DMS153 treated with DMSO at 0.1 percent for 48 hours (cell line): ENCODE measurements around the gene INPP5B.
"Not testable (repeated sequence)": the region's sequence is repeated elsewhere in the genome, so short reads cannot be mapped to it uniquely, and the experiment has no call there.

Experiments
- DNase-seq: peaks from one replicate; lab custom pipeline; 2025; ENCODE audit not compliant: unreplicated experiment; lab: John Stamatoyannopoulos, UW

The INPP5B gene

DNA sequence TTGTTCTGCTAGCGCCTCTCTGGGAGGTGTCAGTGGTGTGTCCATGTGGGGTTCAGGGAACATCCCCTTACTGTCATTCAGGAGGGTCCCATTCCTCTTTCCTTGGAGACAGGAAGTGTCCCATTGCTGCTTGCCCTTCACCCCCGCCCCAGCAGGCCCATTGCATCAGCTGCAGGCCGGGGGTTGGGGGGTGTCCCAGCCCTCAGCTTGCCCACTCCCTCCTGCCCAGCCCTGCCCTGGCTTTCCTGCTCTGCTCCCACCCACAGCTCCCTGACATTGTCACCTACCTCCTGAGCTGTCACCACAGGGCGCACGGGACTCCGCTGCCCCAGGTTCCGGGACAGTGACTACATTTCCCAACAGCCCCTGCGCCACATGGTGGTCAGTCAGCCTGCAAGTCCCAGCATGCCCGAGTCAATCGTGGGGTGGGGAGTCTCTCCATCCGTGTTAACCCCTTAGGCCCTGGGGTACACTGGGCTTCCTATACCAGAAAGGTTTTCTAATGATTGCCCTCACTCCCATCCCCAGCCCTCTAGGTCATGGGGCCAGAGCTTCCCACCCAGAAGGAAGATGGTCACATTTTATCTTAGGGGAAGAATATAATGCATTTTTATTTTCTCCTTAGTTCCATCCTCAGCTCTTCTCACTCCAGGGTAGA, at the start of gene INPP5B:
INPP5B (minus strand) TSS at position 351 of the 658 bp plus-strand sequence. CDS start 745 bp downstream, outside the sequence.
- no peak for DNase-seq

DNA sequence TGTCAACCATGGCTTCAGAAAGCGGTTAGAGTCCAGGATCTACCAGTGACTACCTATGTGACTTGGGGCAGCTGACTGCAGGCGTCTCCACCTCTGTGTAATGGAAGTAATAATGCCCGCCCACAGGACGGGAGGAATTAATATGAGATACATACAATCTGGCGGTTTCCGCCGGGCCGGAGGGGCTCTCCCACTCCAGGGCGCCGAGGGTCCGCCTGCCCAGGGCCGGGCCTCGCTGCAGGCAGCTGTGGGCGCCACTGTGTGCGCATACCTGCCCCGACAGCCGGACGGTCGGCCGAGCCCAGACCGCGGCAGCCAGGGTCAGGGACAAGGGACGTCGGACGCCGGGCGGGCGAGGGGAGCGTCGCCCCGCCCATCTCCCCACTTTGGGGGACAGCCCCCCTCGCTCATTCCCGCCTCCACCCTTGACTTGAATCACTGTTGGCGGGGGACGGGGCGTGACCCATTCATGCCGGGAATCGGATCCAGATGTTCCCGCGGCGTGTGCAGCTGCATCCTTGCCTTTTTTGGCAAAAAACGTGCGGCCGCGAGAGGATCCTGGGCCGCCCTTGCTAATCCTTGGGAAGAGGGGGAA, 49.0 kb upstream of the INPP5B start:
- no peak for DNase-seq

DNA sequence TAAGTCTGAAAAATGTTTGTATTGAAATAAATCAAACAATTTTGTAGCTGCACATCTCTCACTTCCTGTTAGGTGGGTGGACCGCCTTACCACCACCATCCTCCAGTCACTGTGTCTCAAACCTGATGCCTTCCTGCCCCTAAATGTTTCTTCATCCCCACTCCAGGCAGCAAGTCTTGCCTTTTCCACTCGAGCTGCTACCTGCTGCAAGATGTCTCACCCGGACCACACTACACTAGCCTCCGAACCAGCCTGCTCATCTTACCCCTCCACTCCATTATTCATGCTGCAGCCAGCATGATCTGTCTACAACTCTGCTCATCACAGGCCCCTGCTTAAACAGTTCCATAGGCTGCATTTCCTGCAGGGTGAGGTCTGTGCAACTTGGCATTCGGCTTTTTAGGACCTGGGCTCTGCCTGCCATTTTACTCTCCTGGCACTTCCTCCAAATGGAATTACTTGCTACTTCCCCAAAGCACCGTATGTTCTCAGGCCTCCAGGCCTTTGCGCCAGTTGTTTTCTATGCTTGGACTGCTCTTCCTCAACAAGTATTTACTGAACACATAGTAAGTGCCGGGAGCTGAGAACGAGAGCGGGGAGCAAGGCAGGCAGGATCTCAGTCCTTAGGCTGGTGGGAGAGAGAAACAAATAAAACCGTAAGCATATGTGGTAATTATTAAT, 48.2 kb upstream of the INPP5B start:
- DNase-seq: no peak

DNA sequence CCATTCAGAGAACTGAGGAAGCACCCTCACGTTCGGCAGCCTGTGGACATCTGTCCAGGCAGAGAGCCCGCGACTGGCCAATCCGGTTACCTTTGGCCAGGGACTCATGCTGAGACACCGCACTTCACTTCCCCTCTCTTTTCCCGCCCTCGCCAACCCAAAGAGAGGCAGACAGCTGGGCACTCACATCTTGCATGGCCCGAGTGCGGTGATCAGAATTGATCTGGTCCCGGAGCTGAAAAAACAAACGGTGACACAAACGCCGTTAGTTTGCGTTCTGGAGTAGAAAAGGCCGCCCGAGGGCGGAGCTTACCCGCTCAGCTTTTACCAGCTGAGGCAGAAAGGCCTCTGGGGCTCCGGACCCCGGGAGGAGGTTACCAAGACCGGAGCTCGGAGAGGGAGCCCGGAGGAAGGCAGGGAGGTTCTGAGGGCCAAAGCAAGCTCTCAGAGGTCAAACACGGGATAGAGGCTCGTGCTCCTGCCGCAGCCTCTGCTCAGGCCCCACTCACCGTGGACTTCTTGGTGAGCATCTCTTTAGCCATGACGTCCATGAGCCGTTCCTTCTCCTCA, 42.6 kb upstream of the INPP5B start:
- DNase-seq: no peak

DNA sequence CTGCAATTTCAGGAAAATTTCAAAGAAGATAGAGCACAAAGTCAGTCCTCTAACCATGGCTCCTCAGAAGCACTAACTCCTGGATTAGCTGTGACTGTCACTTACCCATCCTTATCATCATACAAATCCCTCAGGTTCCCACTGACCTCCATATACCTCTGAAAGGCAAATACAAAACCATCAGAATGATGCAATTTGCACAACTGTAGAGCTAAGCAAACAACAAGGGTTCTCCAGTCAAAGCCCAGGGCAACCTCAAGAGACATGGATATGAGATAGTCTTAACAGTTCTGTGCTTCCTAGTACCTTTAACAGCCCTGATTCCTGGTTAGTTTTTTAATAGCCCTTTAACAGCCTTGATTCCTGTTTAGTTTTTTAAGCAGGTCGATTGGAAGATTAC, 40.8 kb upstream of the INPP5B start:
- no peak for DNase-seq

DNA sequence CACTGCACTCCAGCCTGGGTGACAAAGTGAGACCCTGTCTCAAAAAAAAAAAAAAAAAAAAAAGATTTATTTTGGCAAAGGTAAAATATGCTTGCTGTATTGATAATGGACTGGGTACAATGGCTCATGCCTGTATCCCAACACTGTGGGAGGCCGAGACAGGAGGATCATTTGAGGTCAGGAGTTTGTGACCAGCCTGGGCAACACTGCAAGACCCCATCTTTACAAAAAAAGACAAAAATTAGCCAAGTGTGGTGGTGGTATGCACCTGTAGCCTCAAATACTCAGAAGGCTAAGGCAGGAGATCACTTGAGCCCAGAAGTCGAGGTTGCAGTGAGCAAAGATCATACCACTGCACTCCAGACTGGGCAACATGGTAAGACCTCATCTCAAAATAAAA, 36.7 kb upstream of the INPP5B start:
- no peak for DNase-seq

DNA sequence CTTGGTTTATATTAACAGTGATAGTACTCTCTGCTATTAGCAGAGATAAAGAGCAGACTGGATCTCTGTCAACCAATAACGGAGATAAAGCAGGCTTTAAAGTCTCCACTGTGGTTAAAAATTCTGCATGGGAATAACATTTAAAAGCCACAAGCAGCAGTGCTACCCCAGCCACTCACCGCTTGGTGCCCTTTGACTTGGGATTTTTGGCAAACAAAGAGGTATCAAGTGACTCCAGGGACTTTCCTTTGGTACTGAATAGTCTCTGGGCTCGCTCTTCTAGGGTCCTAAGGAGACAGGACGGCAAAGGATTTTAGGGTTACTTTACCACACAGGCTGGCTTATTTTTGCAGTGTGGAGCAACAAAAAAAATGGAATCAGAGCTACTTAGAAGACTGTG, 31.7 kb upstream of the INPP5B start:
- no peak for DNase-seq

DNA sequence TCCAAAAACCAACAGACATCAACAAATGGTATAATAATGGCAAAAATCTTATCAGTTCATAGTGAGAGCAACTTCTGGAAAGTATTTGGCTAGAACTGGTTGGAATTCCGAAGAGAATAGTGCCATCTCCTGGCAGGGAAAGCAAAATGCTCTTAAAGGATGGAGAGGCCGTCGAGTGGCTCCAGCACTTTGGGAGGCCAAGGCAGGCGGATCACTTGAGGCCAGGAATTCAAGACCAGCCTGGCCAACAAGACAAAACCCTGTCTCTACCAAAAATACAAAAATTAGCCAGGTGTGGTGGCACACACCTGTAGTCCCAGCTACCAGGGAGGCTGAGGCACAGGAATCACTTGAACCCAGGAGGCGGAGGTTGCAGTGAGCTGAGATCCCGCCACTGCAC, 28.2 kb upstream of the INPP5B start:
- peak; percentile 45 for DNase-seq

DNA sequence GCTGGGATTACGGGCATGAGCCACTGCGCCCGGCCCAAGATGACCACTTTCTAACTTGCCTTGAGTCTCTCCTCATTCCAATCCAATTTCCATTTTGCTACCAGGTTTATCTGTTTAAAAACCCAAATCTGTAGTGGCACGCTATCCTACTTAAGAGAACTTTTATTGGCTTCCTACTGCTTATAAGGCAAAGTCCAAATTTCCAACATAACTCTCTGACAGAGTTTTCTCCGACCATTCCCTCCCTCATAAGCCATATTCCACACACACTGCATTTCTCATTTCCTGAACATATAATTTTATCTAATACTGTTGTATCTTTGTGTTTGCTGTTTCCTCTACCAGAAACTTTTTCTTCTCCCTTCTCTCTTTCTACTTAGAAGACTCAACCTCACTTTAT, 27.7 kb upstream of the INPP5B start:
- DNase-seq: no peak

DNA sequence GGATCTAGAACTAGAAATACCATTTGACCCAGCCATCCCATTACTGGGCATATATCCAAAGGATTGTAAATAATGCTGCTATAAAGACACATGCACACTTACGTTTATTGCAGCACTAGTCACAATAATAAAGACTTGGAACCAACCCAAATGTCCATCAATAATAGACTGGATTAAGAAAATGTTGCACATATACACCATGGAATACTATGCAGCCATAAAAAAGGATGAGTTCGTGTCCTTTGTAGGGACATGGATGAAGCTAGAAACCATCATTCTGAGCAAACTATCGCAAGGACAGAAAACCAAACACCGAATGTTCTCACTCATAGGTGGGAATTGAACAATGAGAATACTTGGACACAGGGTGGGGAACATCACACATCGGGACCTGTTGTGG, 26.8 kb upstream of the INPP5B start:
- not testable (repeated sequence) for DNase-seq

DNA sequence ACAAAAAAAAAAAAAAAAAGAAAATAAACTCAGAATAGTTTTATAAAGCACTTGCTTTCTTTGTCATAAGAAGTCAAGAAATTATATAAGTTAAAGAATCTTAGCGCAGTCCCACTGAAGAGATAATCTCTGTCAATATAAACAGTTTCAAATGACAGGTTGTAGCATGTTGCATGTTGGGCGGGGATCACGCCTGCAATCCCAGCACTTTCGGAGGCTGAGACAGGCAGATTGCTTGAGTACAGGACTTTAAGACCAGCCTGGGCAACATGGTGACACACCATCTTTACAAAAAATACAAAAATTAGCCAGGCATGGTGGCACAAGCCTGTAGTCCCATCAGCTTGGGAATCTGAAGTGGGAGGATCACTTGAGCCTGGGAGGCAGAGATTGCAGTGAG, 18.4 kb upstream of the INPP5B start:
- no peak for DNase-seq

DNA sequence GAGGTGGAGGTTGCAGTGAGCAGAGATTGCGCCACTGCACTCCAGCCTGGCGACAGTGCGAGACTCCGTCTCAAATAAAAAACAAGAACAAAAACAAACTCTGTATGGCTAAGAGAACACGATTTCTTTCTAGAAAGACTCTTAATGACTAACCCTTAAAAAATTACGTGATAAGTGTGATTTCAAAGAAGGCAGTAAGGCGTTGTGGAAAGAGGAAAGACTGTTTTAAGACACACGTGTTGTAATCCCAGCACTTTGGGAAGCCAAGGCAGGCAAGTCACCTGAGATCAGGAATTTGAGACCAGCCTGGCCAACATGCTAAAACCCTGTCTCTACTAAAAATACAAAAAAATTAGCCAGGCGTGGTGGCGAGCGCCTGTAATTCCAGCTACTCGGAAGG, 17.3 kb upstream of the INPP5B start:
- not testable (repeated sequence) for DNase-seq

DNA sequence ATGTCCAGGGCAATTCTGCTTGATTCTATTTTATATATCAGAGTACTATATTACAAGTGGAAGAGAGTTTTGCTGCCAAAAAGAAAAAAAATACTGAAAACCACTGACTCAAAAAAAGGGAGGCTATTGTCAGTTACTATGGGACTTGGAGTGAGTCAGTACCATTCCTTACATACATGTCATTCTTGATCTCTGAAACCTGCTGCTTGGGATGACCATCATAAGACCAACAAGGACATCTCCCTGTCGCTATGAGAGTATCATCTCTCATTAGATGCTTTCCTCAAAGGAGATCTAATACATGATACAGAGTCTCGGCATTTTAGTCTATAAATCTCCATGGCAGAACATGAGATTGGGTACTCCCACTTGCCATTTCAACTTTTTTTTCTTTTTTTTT, 11.8 kb upstream of the INPP5B start:
- DNase-seq: no peak

DNA sequence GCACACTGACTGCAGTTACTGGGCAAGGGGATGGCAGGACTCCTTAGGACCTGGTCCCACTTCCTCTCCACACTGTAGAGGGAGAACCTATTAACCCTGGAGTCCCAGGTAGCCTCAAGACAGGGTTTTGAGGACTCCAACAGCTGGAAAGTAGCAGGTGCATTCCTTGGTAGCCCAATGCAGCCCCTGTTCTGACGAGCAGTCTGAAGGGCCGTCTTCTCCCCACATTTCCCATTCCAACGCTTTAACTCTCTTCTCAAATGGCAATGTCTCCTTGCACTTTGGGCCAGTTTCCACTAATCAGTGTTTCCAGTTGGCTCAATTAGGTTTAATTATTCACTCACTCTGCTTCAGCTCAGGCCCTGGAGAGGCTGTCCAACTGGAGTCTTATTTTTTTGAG, 8.8 kb upstream of the INPP5B start:
- no peak for DNase-seq

DNA sequence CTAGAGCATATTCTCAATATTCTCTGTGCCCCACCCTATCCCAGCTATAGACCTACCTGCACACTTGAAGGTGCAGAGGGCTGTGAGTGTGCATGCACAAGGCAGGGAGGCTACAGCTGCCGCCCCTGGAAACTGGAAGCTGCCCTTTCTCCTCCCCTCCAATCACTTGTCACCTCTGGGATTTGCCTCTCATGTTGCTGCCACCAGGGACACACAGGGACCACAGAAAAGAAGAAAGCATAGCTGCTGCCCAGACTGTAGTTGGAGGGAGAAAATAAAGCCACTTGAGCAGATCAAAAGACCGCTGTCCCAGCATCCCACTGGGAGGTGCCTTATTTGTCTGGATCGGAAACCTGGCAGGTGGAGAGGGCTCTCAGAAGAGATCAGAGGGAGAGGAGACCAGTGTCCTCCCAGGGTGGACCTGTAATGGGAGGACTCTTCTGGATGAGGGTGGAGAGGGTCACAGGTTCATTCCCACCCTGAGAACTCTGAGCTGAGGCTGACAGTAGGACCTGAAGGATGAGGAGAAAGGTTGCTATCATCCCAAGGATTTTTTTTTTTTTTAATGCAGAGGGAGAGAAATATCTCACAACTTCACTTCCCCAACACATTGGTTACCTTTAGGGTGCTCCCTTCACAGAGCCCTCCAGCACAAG, 7.6 kb upstream of the INPP5B start:
- DNase-seq: no peak

DNA sequence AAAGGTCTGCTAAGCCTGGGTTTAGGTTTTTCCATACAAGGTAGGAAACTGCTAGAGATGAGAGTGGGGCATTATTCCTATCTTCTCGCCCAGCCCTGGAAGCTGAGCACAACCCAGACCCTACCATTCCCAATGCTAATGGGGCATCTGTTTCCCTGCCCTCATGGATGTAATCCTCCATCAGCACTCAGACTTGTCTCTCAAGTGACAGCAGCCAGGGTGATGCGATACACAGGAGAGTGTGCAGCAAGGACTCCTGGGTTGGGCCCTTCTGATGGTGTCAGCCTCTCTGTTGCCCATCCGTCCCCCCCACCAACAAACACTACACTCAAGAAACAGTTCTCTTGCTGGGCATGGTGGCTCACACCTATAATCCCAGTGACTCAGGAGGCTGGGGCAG, 5.9 kb upstream of the INPP5B start:
- DNase-seq: no peak

DNA sequence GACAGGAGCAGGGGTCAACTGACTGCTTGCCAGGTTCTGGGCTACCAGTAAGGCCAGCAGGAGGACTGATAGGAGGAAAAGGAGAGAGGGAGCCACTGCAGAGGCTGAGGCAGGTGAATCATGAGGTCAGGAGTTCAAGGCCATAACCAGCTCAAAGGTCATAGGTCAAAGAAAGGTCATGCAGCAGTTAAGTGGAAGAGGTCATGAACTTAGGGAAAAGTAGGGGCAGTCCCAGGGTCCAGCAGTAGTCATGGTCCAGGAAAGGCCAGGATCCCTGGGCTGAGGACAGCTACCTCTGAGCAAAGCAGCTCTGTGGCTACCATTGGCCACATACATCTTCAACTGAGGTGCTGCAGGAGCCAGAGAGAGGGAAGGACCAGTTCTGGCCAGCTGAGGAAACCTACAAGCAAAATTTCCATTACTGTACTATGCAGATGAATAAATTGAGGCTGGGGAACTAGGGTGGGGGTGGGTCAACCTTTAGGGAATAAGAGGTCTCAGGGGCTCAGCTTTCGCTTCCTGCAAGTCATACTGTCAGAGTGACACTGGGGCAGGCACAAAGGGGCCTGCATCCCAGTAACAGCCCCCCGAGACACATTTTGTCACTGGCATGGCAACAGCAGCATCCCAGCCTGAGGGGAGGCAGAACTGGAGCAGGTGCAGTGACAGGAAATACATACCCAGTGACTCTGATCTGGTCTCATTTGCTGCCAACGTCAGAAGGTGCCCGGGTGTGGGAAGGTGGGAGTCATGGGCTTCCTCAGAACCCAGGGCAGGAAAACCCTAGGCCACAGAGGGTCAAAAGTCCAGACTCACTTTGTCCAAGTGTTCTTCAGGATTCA, 5.2 kb upstream of the INPP5B start:
- DNase-seq: no peak

DNA sequence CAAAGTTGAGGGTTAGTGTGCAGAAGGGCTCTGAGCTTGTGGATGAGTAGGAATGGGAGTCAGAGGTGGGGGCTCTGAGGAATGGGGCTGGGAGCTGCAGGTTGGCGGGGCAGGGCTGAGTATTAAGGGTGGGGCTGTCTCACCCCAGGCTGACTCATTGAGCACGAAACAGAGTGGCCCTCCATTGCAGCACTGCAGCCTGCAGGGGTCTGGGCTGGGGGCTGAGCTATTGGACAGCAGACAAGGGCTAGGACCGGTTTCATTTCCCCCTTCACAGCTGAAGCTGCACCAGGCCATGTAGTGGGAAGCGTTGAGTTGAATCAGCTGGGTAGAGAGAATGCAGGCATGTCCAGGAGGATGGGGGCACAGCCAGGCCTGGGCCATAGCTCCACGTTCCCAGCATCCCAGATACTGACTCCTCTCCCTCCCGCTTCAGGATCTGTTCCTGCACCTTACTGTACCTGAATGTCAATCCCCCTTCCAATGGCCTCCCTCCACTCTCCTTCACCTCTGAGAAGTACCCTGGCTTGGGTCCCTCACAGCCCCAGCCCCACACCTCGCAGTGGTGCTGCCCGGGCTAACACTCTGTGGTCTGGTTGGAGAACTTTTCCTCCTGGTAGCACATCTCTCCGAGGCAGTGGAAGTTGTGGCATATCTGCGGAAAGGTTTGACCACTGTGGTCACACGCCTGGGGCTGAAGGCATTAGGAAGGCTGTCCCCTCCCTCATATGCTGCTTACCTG, 4.4 kb upstream of the INPP5B start:
- DNase-seq: no peak

DNA sequence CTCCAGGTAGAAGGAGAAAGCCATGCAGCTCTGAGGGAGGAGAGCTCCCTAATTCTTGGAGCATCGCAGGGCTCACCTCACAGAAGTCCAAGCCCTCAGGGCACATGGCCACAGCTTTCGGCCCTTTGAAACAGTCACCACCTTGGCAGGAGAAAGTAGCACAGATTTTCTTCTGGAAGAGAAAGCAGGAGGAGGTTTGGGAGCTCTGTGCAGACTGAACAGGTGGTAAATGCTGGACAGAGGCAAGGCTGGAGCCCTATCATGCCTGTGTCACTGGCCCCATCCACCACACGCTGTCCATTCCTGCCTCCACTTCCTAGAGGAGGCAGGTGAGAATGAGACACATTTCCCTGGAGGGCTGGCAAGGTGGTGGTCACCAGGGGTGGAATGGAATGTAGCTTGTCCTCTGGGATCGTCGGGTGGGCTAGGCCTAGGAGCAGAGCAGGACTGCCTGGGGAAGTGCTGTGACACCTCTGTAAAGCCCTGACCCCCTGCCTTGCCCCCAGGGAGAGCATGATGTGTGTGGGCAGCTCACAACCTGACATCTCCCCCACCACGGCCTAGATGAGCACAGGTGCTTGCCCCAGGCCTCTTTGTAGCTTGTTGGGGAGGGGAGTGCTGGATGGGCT, 2.8 kb upstream of the INPP5B start:
- no peak for DNase-seq

DNA sequence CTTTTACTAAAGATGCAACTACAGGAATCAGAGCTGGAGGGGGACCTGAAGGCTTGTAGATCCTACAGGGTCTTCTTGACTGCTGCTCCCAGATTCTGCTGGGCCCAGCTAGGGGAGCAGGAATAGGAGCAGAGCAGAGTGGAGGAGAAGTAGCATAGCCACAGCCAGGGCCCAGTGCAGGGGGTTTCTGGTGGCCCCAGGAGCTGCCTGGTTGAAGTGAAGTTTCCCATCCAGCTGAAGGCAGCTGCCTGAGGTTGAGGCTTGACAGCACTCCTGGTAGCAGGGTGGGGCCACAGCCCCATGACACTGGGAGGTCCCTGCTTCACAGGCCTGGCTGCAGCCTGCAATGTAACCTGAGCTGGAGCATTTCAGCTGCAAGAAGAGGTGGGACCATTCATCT, 2.0 kb upstream of the INPP5B start:
- no peak for DNase-seq
